ENCODE data around the gene TESK1. TPM values are rescaled to one million over a fixed set of nuclear protein-coding genes. Genes with fewer than 3 reads are reported as not detected.

The TESK1 gene, protein sequence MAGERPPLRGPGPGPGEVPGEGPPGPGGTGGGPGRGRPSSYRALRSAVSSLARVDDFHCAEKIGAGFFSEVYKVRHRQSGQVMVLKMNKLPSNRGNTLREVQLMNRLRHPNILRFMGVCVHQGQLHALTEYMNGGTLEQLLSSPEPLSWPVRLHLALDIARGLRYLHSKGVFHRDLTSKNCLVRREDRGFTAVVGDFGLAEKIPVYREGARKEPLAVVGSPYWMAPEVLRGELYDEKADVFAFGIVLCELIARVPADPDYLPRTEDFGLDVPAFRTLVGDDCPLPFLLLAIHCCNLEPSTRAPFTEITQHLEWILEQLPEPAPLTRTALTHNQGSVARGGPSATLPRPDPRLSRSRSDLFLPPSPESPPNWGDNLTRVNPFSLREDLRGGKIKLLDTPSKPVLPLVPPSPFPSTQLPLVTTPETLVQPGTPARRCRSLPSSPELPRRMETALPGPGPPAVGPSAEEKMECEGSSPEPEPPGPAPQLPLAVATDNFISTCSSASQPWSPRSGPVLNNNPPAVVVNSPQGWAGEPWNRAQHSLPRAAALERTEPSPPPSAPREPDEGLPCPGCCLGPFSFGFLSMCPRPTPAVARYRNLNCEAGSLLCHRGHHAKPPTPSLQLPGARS
- polyA plus RNA-seq (2013, experiment 1 of 2) = 22.3 TPM
- 17.0 TPM for polyA plus RNA-seq (2013, experiment 2 of 2)

DNA sequence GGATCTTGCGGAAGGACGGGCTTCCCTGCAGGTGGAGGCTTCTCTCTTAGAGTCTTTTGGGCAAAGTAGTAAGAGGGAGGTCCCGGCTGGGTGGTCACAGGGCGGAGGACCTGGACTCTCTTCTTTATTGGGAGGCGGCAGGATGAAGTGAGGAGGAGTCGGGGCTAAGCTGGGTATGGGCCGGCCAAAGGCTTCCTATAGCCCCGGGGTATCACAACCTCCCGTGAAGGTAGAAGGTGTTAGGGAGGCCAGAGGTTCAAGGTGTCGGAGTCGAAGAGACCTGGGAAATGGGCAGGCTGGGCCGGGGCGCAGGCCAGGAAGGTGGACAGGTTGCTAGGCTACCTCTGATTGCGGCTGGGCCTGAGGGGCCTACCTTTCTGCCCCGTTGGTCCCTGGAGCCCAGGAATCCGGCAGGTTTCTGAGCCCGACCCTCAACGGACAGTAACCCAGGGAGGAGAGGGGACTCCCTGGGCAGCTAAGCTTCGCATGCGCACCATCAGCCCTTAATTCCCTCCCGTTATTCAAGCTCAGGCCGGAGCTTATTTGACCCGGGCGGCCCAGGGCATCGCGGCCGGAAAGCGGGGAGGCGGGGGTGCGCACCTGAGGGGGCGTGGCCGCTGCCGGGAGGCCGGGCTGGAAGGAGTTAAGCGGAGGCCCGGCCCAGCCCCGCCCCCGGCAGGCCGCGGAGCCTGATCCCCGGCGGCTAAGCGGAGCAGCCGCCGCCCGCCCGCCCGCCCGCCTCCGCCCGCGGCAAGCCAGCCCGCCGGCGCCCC lies at the start of gene TESK1:
TESK1 (plus strand) TSS at position 685 of the 773 bp plus-strand sequence. CDS start 358 bp downstream, outside the sequence.
- 1 to 2% methylated on average over 22 to 36 of the region's 55 CpGs for WGBS, 2 experiments (ENCODE audit: insufficient coverage in 2 of 2)
- peak within 1 kb of the TSS; percentile 61 for H3K4me3 ChIP-seq (ENCODE audit: extremely low read depth, insufficient read depth, low read length, poor library complexity, severe bottlenecking)
- peak within 1 kb of the TSS; percentile 95 for H3K27ac ChIP-seq (ENCODE audit: low read depth, low read length, severe bottlenecking)
- H3K36me3 ChIP-seq (ENCODE audit: control insufficient read depth, insufficient read depth, low read length) = peaks cover 21% of the 10 kb centered on the region
- no peaks in the 10 kb centered on the region for H3K4me1 ChIP-seq (ENCODE audit: control insufficient read depth, insufficient read depth, low read length, poor library complexity, severe bottlenecking)
- H3K9me3 ChIP-seq (ENCODE audit: control insufficient read depth, low read length) = no peaks in the 10 kb centered on the region

DNA sequence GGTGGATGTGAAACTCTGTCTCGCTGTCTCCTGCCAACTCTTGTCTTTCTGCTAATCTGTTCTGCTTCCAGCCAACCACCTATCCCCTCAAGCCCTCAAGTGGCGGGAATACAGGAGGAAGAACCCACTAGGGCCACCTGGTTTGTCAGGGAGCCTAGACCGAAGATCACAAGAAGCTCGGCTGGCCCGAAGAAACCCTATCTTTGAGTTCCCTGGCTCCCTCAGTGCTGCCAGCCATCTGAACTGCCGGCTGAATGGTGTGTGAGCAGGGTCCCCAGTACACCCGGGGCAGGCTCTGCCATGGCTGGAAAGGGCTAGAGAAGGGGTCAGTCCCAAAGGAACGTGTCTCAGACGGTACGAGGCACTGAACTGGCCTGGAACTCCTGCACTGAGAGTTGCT lies 49.2 kb upstream of the TESK1 start:
- Histone ChIP-seq H3K9me3 (ENCODE audit: control insufficient read depth, low read length) (no peaks in the 10 kb centered on the region), H3K4me1 (ENCODE audit: control insufficient read depth, insufficient read depth, low read length, poor library complexity, severe bottlenecking) (peaks cover 12% of the 10 kb centered on the region), H3K4me3 (ENCODE audit: extremely low read depth, insufficient read depth, low read length, poor library complexity, severe bottlenecking) (no peak overlapping the region), H3K27ac (ENCODE audit: low read depth, low read length, severe bottlenecking) (no peak overlapping the region), H3K36me3 (ENCODE audit: control insufficient read depth, insufficient read depth, low read length) (peaks cover 59% of the 10 kb centered on the region)
- 91 to 95% methylated on average over 8 to 10 of the region's 10 CpGs for WGBS, 2 experiments (ENCODE audit: insufficient coverage in 2 of 2)

- peaks cover 12% of the 10 kb centered on the region for H3K4me1 ChIP-seq (ENCODE audit: control insufficient read depth, insufficient read depth, low read length, poor library complexity, severe bottlenecking)
- H3K27ac ChIP-seq (ENCODE audit: low read depth, low read length, severe bottlenecking) = no peak overlapping the region
- WGBS, 2 experiments (ENCODE audit: insufficient coverage in 2 of 2) = 100% methylated on average over 3 of the region's 3 CpGs
- peaks cover 64% of the 10 kb centered on the region for H3K36me3 ChIP-seq (ENCODE audit: control insufficient read depth, insufficient read depth, low read length)
- no peaks in the 10 kb centered on the region for H3K9me3 ChIP-seq (ENCODE audit: control insufficient read depth, low read length)
- H3K4me3 ChIP-seq (ENCODE audit: extremely low read depth, insufficient read depth, low read length, poor library complexity, severe bottlenecking) = no peak overlapping the region
These were observed 48.3 kb upstream of the TESK1 start for GRCh38 chr9:35556776-35557175.

GRCh38 chr9:35557320-35557719 lies 47.7 kb upstream of the TESK1 start:
- Histone ChIP-seq H3K27ac (ENCODE audit: low read depth, low read length, severe bottlenecking) (no peak overlapping the region), H3K4me1 (ENCODE audit: control insufficient read depth, insufficient read depth, low read length, poor library complexity, severe bottlenecking) (peaks cover 12% of the 10 kb centered on the region), H3K4me3 (ENCODE audit: extremely low read depth, insufficient read depth, low read length, poor library complexity, severe bottlenecking) (no peak overlapping the region), H3K36me3 (ENCODE audit: control insufficient read depth, insufficient read depth, low read length) (peaks cover 64% of the 10 kb centered on the region), H3K9me3 (ENCODE audit: control insufficient read depth, low read length) (no peaks in the 10 kb centered on the region)
- 93 to 94% methylated on average over 6 of the region's 6 CpGs for WGBS, 2 experiments (ENCODE audit: insufficient coverage in 2 of 2)

DNA sequence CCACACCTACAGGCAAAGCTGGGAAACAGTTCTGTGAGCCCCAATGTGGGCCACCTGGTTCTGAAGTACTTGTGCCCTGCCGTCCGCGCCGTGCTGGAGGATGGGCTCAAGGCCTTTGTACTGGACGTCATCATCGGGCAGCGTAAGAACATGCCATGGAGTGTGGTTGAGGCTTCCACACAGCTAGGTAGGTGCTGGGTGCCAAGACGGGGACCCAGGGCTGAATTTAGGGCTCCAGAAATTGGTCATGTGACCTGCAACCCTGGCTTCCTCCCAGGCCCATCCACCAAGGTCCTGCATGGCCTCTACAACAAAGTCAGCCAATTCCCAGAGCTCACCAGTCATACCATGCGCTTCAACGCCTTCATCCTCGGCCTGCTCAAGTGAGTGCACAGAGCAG lies 46.9 kb upstream of the TESK1 start:
- WGBS, 2 experiments (ENCODE audit: insufficient coverage in 2 of 2) = 95 to 97% methylated on average over 9 to 11 of the region's 11 CpGs
- no peak overlapping the region for H3K4me3 ChIP-seq (ENCODE audit: extremely low read depth, insufficient read depth, low read length, poor library complexity, severe bottlenecking)
- H3K36me3 ChIP-seq (ENCODE audit: control insufficient read depth, insufficient read depth, low read length) = peaks cover 64% of the 10 kb centered on the region
- H3K4me1 ChIP-seq (ENCODE audit: control insufficient read depth, insufficient read depth, low read length, poor library complexity, severe bottlenecking) = peaks cover 8% of the 10 kb centered on the region
- H3K9me3 ChIP-seq (ENCODE audit: control insufficient read depth, low read length) = no peaks in the 10 kb centered on the region
- H3K27ac ChIP-seq (ENCODE audit: low read depth, low read length, severe bottlenecking) = no peak overlapping the region

GRCh38 chr9:35559792-35560530 lies 45.1 kb upstream of the TESK1 start:
- peaks cover 57% of the 10 kb centered on the region for H3K36me3 ChIP-seq (ENCODE audit: control insufficient read depth, insufficient read depth, low read length)
- H3K4me1 ChIP-seq (ENCODE audit: control insufficient read depth, insufficient read depth, low read length, poor library complexity, severe bottlenecking) = peaks cover 9% of the 10 kb centered on the region
- H3K27ac ChIP-seq (ENCODE audit: low read depth, low read length, severe bottlenecking) = no peak overlapping the region
- 94 to 96% methylated on average over 18 to 20 of the region's 20 CpGs for WGBS, 2 experiments (ENCODE audit: insufficient coverage in 2 of 2)
- H3K4me3 ChIP-seq (ENCODE audit: extremely low read depth, insufficient read depth, low read length, poor library complexity, severe bottlenecking) = no peak overlapping the region
- H3K9me3 ChIP-seq (ENCODE audit: control insufficient read depth, low read length) = no peaks in the 10 kb centered on the region

DNA sequence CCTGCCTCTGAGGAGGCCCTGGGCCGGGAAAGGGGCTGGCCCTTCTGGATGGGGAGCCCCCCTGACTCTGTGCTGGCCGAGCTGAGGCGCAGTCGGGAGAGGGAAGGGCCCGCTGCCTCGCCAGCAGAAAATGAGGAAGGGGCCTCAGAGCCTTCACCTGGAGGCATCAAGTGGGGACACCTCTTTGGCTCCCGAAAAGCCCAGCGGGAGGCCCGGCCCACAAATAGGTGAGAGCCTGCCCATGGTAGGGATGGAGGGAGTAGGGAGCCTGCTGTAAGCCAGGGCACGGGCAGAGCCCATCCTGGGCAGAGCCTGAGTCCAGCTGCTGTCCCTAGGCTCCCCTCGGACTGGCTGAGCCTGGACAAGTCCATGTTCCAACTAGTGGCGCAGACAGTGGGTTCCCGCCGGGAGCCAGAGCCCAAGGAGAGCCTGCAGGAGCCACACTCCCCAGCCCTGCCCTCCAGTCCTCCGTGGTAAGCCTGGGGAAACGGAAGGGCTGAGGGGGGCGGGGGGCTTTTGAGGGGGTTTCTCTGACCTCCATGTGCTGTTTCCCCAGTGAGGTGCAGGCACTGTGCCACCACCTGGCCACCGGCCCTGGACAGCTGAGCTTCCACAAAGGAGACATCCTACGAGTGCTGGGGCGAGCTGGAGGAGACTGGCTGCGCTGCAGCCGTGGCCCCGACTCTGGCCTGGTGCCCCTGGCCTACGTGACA lies 44.3 kb upstream of the TESK1 start:
- peaks cover 9% of the 10 kb centered on the region for H3K4me1 ChIP-seq (ENCODE audit: control insufficient read depth, insufficient read depth, low read length, poor library complexity, severe bottlenecking)
- H3K27ac ChIP-seq (ENCODE audit: low read depth, low read length, severe bottlenecking) = no peak overlapping the region
- no peak overlapping the region for H3K4me3 ChIP-seq (ENCODE audit: extremely low read depth, insufficient read depth, low read length, poor library complexity, severe bottlenecking)
- WGBS, 2 experiments (ENCODE audit: insufficient coverage in 2 of 2) = 87 to 95% methylated on average over 15 to 19 of the region's 24 CpGs
- H3K9me3 ChIP-seq (ENCODE audit: control insufficient read depth, low read length) = no peaks in the 10 kb centered on the region
- H3K36me3 ChIP-seq (ENCODE audit: control insufficient read depth, insufficient read depth, low read length) = peaks cover 48% of the 10 kb centered on the region

DNA sequence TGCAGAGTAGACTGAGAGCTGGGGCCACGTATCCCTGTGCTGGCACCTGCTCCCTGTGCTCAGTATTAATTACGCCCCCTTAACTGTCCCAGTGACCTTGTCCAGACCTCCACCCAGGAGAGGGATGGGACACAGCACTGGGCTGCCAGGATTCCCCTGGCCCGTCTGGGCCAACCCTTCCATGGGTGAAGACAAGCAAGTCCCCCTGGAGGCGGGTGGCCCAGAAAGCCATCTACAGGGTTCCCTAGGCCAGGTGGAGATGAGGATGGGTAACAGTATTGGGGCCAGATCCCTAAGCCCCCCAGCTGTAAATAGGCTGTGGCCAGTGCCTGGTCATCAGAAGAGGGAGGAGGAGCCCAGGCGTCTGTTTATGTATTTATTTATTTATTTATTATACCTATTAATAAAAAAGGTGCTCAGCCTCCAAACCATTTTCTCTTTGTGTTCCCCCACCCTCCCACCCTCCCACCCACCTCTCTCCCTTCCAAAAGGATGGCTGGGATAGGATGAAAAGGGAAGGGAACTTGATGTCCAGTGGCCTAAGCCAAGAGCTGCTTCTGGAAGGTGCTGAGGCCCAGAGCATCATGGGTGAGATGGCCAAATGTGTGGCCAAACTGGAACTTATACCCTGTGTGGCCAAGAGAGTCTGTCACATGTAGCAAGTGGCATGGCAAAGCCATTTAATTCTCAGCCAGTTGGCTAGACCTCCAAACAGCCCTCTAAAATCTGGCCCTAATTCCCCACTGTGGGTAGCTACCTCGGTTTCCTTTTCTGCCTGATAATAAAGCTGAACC lies 43.4 kb upstream of the TESK1 start:
- Histone ChIP-seq H3K27ac (ENCODE audit: low read depth, low read length, severe bottlenecking) (no peak overlapping the region), H3K36me3 (ENCODE audit: control insufficient read depth, insufficient read depth, low read length) (peaks cover 40% of the 10 kb centered on the region), H3K4me1 (ENCODE audit: control insufficient read depth, insufficient read depth, low read length, poor library complexity, severe bottlenecking) (peaks cover 9% of the 10 kb centered on the region), H3K4me3 (ENCODE audit: extremely low read depth, insufficient read depth, low read length, poor library complexity, severe bottlenecking) (no peak overlapping the region), H3K9me3 (ENCODE audit: control insufficient read depth, low read length) (no peaks in the 10 kb centered on the region)
- WGBS, 2 experiments (ENCODE audit: insufficient coverage in 2 of 2) = 96 to 98% methylated on average over 3 to 5 of the region's 6 CpGs

DNA sequence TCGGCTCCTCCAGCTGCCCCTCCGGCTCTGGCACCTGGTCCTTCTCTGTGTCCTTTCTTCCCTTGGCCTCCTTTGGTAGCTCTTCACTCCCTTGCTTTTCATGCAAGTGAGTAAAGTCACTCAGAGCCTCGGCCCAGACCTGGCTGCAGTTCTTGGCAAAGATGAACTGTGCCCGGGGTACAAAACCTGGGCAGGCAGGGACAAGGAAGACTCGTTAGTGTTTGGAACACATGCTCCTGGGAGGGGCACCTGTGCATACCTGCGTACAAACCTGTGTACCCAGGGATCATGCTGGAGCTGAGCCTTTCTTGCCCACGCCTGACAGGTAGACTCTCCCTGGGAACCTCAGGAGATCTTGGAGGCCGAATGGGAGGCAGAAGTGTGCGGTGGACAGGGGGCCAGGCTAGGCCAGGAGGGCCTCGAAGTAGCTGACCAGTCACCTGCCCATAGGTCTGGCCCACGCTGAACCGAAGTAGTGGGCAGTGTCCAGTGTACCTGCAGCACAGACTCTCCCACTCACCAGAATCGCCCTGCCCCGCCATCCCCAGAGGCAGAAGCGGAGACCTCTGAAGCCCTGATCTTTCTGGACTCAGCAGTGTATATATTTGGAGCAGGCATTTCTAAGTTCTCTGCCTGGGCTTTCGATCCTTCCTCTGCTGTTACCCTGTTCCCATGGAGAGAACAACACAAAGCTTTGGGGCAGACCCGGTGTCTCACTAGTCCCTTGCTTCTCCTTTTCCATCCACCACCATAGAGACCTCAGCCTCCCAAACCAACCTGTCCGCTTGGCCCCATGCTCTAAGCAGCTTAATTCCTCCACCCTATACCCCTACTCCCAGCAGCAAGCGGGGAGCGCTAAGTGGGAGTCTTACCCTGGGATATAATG lies 41.9 kb upstream of the TESK1 start:
- peaks cover 9% of the 10 kb centered on the region for H3K4me1 ChIP-seq (ENCODE audit: control insufficient read depth, insufficient read depth, low read length, poor library complexity, severe bottlenecking)
- H3K36me3 ChIP-seq (ENCODE audit: control insufficient read depth, insufficient read depth, low read length) = peaks cover 25% of the 10 kb centered on the region
- H3K9me3 ChIP-seq (ENCODE audit: control insufficient read depth, low read length) = no peaks in the 10 kb centered on the region
- no peak overlapping the region for H3K4me3 ChIP-seq (ENCODE audit: extremely low read depth, insufficient read depth, low read length, poor library complexity, severe bottlenecking)
- 95 to 96% methylated on average over 13 to 16 of the region's 20 CpGs for WGBS, 2 experiments (ENCODE audit: insufficient coverage in 2 of 2)
- H3K27ac ChIP-seq (ENCODE audit: low read depth, low read length, severe bottlenecking) = no peak overlapping the region
